ENCODE measurements around the gene SPEG.

SPEG gene

DNA sequence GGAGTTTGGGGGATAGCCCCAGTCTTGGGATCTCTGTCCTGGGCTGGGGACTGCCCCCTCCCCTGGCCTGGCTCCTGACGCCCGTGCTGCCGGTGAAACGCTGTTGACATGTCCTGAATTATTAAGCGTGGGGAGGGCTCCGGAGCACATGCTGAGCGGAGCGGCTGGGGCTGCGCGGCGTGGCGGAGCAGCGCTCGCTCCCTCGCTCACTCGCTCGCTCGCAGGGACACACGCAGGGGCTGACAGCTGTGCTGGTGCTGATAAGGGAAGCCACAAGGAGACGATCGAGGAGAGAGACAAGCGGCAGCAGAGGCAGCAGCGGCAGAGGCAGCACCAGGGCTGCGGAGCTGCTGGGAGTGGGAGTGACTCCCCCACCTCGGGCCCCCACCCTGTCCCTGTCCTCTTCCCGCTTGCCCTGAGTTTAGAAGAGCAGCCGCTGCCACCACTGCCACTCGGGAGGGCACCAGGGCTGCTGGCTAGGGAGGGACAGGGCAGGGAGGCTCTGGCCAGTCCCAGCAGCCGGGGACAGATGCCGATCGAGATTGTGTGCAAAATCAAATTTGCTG lies 79.6 kb downstream of the SPEG start, which contains the start of gene ASIC4:
Gene ASIC4 (plus strand): TSS at position 287 of the 566 bp plus-strand sequence. CDS start 243 bp downstream, at position 530.
- Histone ChIP-seq H2AFZ (ENCODE audit: low read length) (no peak within 1 kb of the TSS), H3K9ac (ENCODE audit: low read length) (no peak within 1 kb of the TSS), H3K9me2 (ENCODE audit: low read depth, low read length) (no peaks in the 10 kb centered on the region), H3F3A (ENCODE audit: insufficient read depth, low read length) (no peaks in the 10 kb centered on the region), H3K4me3 (ENCODE audit: low read depth, low read length, poor library complexity, severe bottlenecking) (no peak within 1 kb of the TSS), H3K9me3 (ENCODE audit: low read length) (no peaks in the 10 kb centered on the region), H3K4me2 (ENCODE audit: low read length) (no peak within 1 kb of the TSS), H4K20me1 (ENCODE audit: insufficient read depth, low read length) (no peaks in the 10 kb centered on the region), H3K36me3 (ENCODE audit: insufficient read depth, low read length) (no peaks in the 10 kb centered on the region), H3K27me3 (ENCODE audit: insufficient read depth, low read length) (peaks cover 7% of the 10 kb centered on the region; the same call in 1 of the 2 replicates), H3K79me2 (ENCODE audit: insufficient read depth, low read length) (no peaks in the 10 kb centered on the region), H3K4me1 (ENCODE audit: insufficient read depth, low read length, severe bottlenecking) (no peaks in the 10 kb centered on the region), H3K27ac (ENCODE audit: low read depth, low read length, poor library complexity, severe bottlenecking) (no peak within 1 kb of the TSS)
- TF ChIP-seq, protein P1, sequence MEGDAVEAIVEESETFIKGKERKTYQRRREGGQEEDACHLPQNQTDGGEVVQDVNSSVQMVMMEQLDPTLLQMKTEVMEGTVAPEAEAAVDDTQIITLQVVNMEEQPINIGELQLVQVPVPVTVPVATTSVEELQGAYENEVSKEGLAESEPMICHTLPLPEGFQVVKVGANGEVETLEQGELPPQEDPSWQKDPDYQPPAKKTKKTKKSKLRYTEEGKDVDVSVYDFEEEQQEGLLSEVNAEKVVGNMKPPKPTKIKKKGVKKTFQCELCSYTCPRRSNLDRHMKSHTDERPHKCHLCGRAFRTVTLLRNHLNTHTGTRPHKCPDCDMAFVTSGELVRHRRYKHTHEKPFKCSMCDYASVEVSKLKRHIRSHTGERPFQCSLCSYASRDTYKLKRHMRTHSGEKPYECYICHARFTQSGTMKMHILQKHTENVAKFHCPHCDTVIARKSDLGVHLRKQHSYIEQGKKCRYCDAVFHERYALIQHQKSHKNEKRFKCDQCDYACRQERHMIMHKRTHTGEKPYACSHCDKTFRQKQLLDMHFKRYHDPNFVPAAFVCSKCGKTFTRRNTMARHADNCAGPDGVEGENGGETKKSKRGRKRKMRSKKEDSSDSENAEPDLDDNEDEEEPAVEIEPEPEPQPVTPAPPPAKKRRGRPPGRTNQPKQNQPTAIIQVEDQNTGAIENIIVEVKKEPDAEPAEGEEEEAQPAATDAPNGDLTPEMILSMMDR (IDR thresholded peaks at IDR 0.05; ENCODE audit: low read length), result no peak
- TF ChIP-seq EZH2 (IDR thresholded peaks at IDR 0.05; ENCODE audit: borderline replicate concordance, low read length), result no peak

DNA sequence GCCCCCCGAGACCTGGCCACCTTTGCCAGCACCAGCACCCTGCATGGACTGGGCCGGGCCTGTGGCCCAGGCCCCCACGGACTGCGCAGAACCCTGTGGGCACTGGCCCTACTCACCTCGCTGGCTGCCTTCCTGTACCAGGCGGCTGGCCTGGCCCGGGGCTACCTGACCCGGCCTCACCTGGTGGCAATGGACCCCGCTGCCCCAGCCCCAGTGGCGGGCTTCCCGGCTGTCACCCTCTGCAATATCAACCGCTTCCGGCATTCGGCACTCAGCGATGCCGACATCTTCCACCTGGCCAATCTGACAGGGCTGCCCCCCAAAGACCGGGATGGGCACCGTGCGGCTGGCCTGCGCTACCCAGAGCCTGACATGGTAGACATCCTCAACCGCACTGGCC lies 80.2 kb downstream of the SPEG start:
- Histone ChIP-seq H3K27ac (ENCODE audit: low read depth, low read length, poor library complexity, severe bottlenecking) (no peak overlapping the region), H3K9me2 (ENCODE audit: low read depth, low read length) (no peaks in the 10 kb centered on the region), H3K4me1 (ENCODE audit: insufficient read depth, low read length, severe bottlenecking) (no peaks in the 10 kb centered on the region), H4K20me1 (ENCODE audit: insufficient read depth, low read length) (no peaks in the 10 kb centered on the region), H3K4me2 (ENCODE audit: low read length) (no peak overlapping the region), H3K79me2 (ENCODE audit: insufficient read depth, low read length) (no peaks in the 10 kb centered on the region), H3K9ac (ENCODE audit: low read length) (no peak overlapping the region), H3K27me3 (ENCODE audit: insufficient read depth, low read length) (peaks cover 7% of the 10 kb centered on the region; the same call in 1 of the 2 replicates), H3F3A (ENCODE audit: insufficient read depth, low read length) (no peaks in the 10 kb centered on the region), H2AFZ (ENCODE audit: low read length) (no peak overlapping the region), H3K9me3 (ENCODE audit: low read length) (no peaks in the 10 kb centered on the region), H3K4me3 (ENCODE audit: low read depth, low read length, poor library complexity, severe bottlenecking) (no peak overlapping the region), H3K36me3 (ENCODE audit: insufficient read depth, low read length) (no peaks in the 10 kb centered on the region)
- TF ChIP-seq, protein P1 (IDR thresholded peaks at IDR 0.05; ENCODE audit: low read length), result no peak
- TF ChIP-seq EZH2 (IDR thresholded peaks at IDR 0.05; ENCODE audit: borderline replicate concordance, low read length), result no peak

DNA sequence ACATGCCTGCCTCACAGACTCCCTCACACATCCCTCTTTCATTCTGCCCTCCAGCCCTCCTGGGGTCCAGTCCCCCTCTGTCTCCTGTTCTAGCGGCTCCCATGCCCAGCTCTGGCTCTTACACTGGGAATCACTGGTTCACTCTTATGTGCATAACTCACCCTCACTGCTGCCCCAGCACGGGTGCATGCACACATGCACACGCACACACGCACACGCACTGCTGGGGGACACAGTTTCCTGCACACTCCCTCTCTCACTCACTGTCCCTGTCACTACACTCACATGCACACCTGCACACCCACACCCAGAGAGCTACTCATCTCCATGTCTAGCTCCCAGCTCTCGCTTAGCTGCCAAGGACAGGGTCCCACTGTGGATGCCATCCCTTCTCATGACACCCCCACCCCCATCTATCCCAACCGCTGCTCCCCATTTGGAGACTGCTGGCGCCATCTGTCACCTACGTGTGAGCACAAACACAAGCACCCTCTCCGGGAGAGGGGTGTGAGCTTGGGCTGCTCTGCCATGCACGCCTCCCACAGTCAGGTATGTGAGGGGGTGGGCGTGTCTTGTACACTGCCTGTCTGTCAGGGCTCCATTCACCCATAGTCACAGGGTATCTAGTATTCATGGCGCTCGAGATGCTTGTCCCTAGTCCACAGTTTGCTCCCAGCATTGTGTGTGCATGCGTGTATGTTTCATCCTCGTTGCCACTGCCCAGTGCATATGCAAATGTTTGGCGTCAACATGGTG lies 81.4 kb downstream of the SPEG start:
- TF ChIP-seq, protein P1 (IDR thresholded peaks at IDR 0.05; ENCODE audit: low read length), result no peak
- no peak for TF ChIP-seq EZH2 (IDR thresholded peaks at IDR 0.05; ENCODE audit: borderline replicate concordance, low read length)
- Histone ChIP-seq H3K4me3 (ENCODE audit: low read depth, low read length, poor library complexity, severe bottlenecking) (no peak overlapping the region), H4K20me1 (ENCODE audit: insufficient read depth, low read length) (no peaks in the 10 kb centered on the region), H2AFZ (ENCODE audit: low read length) (no peak overlapping the region), H3F3A (ENCODE audit: insufficient read depth, low read length) (no peaks in the 10 kb centered on the region), H3K79me2 (ENCODE audit: insufficient read depth, low read length) (no peaks in the 10 kb centered on the region), H3K4me1 (ENCODE audit: insufficient read depth, low read length, severe bottlenecking) (no peaks in the 10 kb centered on the region), H3K9me3 (ENCODE audit: low read length) (no peaks in the 10 kb centered on the region), H3K27me3 (ENCODE audit: insufficient read depth, low read length) (peaks cover 7% of the 10 kb centered on the region; the same call in 1 of the 2 replicates), H3K36me3 (ENCODE audit: insufficient read depth, low read length) (no peaks in the 10 kb centered on the region), H3K4me2 (ENCODE audit: low read length) (no peak overlapping the region), H3K9me2 (ENCODE audit: low read depth, low read length) (no peaks in the 10 kb centered on the region), H3K9ac (ENCODE audit: low read length) (no peak overlapping the region), H3K27ac (ENCODE audit: low read depth, low read length, poor library complexity, severe bottlenecking) (no peak overlapping the region)

Measured in OCI-LY1 (cell line).